PC-9 (cell line): ENCODE results near the gene KRTAP10-3.

Experiments
- EZH2 ChIP-seq: fragments of 200-600 bp; sonication (generic); IDR thresholded peaks from 2 replicates; pipeline ENCODE4 v1.8.0; 2017; ENCODE audit warnings: antibody characterized with exemption, low read depth
- TF ChIP-seq, protein P1 (sequence below): fragments of 200-600 bp; sonication (generic); conservative IDR thresholded peaks from 2 replicates; pipeline ENCODE4 v1.6.1; 2017; ENCODE audit warnings: mixed run types, antibody characterized with exemption, mild to moderate bottlenecking, moderate library complexity

DNA sequence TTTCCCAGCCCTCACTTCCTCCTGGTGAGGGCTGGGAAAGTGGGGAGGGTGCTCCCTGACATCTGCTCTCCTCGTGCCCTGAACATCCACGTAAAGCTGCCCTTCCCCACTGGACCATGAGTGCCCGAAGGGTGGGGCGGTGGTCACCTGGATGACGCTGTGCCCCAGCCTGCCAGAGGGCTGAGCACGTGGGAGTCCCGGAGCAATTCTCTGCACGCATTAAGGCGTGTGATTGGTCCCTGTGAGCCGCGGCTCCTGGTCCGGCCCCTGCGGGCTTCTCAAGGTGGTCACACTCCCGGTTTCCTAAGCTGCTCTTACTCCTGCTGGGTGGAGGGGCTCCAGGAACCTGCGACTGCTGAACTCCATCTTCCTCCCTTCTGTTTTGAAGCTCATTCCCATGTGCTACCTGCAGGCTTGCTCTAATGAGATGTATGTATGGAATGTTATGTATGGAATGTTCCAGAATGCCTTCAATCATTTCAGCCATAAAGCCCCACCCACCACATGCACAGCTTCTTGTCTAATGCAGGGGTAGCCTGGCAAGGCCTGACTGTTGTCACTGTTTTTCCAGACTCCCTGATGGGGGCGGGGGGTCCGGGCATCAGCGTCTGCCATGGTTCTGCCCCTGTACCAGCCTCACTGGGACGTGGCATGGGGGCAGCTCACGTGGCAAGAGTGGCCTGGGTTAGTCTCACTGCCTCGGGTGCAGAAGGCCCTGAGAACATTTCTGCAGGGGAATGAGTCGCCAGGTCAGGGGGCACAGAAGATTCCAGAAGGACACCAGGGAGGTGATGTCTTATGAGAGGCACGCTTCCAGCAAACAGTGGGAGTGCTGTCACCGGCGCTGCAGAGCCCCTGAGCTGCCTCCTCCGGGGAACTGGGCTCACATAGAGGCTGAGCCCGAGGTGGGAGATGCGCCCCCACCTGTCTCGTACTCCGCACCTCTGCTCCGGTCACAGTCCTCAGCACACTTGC lies 38.0 kb downstream of the KRTAP10-3 start:
- TF ChIP-seq, protein P1, sequence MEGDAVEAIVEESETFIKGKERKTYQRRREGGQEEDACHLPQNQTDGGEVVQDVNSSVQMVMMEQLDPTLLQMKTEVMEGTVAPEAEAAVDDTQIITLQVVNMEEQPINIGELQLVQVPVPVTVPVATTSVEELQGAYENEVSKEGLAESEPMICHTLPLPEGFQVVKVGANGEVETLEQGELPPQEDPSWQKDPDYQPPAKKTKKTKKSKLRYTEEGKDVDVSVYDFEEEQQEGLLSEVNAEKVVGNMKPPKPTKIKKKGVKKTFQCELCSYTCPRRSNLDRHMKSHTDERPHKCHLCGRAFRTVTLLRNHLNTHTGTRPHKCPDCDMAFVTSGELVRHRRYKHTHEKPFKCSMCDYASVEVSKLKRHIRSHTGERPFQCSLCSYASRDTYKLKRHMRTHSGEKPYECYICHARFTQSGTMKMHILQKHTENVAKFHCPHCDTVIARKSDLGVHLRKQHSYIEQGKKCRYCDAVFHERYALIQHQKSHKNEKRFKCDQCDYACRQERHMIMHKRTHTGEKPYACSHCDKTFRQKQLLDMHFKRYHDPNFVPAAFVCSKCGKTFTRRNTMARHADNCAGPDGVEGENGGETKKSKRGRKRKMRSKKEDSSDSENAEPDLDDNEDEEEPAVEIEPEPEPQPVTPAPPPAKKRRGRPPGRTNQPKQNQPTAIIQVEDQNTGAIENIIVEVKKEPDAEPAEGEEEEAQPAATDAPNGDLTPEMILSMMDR, result no peak
- TF ChIP-seq EZH2, result no peak
